Bronchial epithelial cell (primary cell): Measurements from ENCODE around the gene CCDC158. TPM values are rescaled to one million over a fixed set of nuclear protein-coding genes. Genes with fewer than 3 reads are reported as not detected.

Experiments used
- DNase-seq: peaks from one replicate; pipeline ENCODE4 v3.0.0-alpha.2; 2010; ENCODE audit warnings: low read depth
- FAIRE-seq: peaks from 2 replicates; lab custom pipeline; 2011; peaks lifted over from hg19 to GRCh38; lab: Jason Lieb, UNC
- H3K27me3 ChIP-seq: 2 replicates; pipeline ENCODE4 v1.5.1; 2011; ENCODE audit warnings: low read length; ENCODE audit not compliant: control insufficient read depth, insufficient read depth
- H3K36me3 ChIP-seq: 2 replicates; pipeline ENCODE4 v1.5.1; 2011; ENCODE audit warnings: low read length; ENCODE audit not compliant: control insufficient read depth, insufficient read depth
- H3K4me3 ChIP-seq: 2 replicates; pipeline ENCODE4 v1.5.1; 2011; ENCODE audit warnings: mild to moderate bottlenecking, low read depth, low read length, control low read depth
- CTCF ChIP-seq: IDR thresholded peaks from 2 replicates; pipeline ENCODE4 v1.5.1; 2011; ENCODE audit warnings: mild to moderate bottlenecking, moderate library complexity, low read length, control low read depth, inconsistent platforms; ENCODE audit not compliant: insufficient read depth, severe bottlenecking
- total RNA-seq: library from RNA; depleted of rRNA; stranded (reverse); fragments of >200 nt; gene quantifications from 2 replicates; pipeline ENCODE4 v1.2.1, GENCODE V29; 2014

CCDC158 gene
- total RNA-seq, 1 donor from 2014 or later: under 0.01 TPM

- no peak for TF ChIP-seq CTCF
- no peaks in the 10 kb centered on the region for H3K36me3 ChIP-seq
- FAIRE-seq (no peak), DNase-seq (no peak)
- no peak overlapping the region for H3K4me3 ChIP-seq
- no peaks in the 10 kb centered on the region for H3K27me3 ChIP-seq
These were observed 19.3 kb downstream of the CCDC158 start for GRCh38 chr4:76401654-76402053.

GRCh38 chr4:76388160-76388908 lies 32.6 kb downstream of the CCDC158 start:
- H3K4me3 ChIP-seq: no peak overlapping the region
- peak; percentile 99 for FAIRE-seq
- no peak for TF ChIP-seq CTCF
- peak; percentile 98 for DNase-seq
- no peaks in the 10 kb centered on the region for H3K27me3 ChIP-seq
- H3K36me3 ChIP-seq: no peaks in the 10 kb centered on the region

GRCh38 chr4:76386566-76387305 lies 34.2 kb downstream of the CCDC158 start:
- Histone ChIP-seq H3K27me3 (no peaks in the 10 kb centered on the region), H3K36me3 (no peaks in the 10 kb centered on the region), H3K4me3 (no peak overlapping the region)
- DNase-seq (no peak), FAIRE-seq (no peak)
- no peak for TF ChIP-seq CTCF

GRCh38 chr4:76385974-76386373 lies 35.0 kb downstream of the CCDC158 start:
- Histone ChIP-seq H3K4me3 (no peak overlapping the region), H3K36me3 (no peaks in the 10 kb centered on the region), H3K27me3 (no peaks in the 10 kb centered on the region)
- FAIRE-seq (no peak), DNase-seq (no peak)
- TF ChIP-seq CTCF: no peak

GRCh38 chr4:76384052-76384451 lies 36.9 kb downstream of the CCDC158 start:
- FAIRE-seq: no peak
- TF ChIP-seq CTCF: no peak
- no peak overlapping the region for H3K4me3 ChIP-seq
- no peaks in the 10 kb centered on the region for H3K36me3 ChIP-seq
- DNase-seq: peak; percentile 20
- H3K27me3 ChIP-seq: no peaks in the 10 kb centered on the region
